HEK293 (cell line): ENCODE data around the gene RPL10L.

ENCODE experiments used
- CTCF ChIA-PET: fragments of 350-600 bp; formaldehyde crosslinking; extraction: SDS; loops from one replicate; lab custom pipeline; 2021; ENCODE audit warnings: antibody characterized with exemption; lab: Yijun Ruan, JAX
- POLR2A ChIA-PET: fragments of 300-600 bp; formaldehyde crosslinking; extraction: SDS; loops from one replicate; lab custom pipeline; 2020; ENCODE audit warnings: antibody characterized with exemption, inconsistent platforms; lab: Yijun Ruan, JAX
- H3K27ac ChIP-seq: fragments of 200-500 bp; sonication (Bioruptor generic); 2 replicates; pipeline ENCODE4 v1.5.1; 2014; ENCODE audit warnings: low read depth, low read length, control low read depth, inconsistent platforms; ENCODE audit errors: extremely low read depth
- H3K36me3 ChIP-seq, 2 experiments: fragments of 200-500 bp in 1 of 2; sonication (Bioruptor generic) in 1 of 2; 1 replicate in 1 of 2; 2 replicates in 1 of 2; pipeline ENCODE4 v1.5.1; 2014 to 2017; ENCODE audit warnings: inconsistent platforms in 2 of 2, low read length in 2 of 2; ENCODE audit not compliant: control insufficient read depth in 2 of 2, insufficient read depth in 1 of 2
- H3K4me1 ChIP-seq: fragments of 200-500 bp; sonication (Bioruptor generic); 2 replicates; pipeline ENCODE4 v1.5.1; 2014; ENCODE audit warnings: mild to moderate bottlenecking, low read length, inconsistent platforms; ENCODE audit not compliant: control insufficient read depth, insufficient read depth
- H3K4me3 ChIP-seq: 2 replicates; pipeline ENCODE4 v1.5.1; 2011; ENCODE audit warnings: low read depth, mild to moderate bottlenecking, control low read depth, low read length, moderate library complexity
- H3K9me3 ChIP-seq: fragments of 200-500 bp; sonication (Bioruptor generic); 2 replicates; pipeline ENCODE4 v1.5.1; 2014; ENCODE audit warnings: low read depth, low read length, inconsistent platforms; ENCODE audit not compliant: control insufficient read depth, insufficient read depth
- GFI1B ChIP-seq: fragments of 450-650 bp; formaldehyde crosslinking; IDR thresholded peaks from 2 replicates; pipeline ENCODE4 v1.5.1; 2016; ENCODE audit warnings: missing biosample characterization, missing genetic modification characterization
- GLI4 ChIP-seq: fragments of 450-650 bp; formaldehyde crosslinking; IDR thresholded peaks from 2 replicates; pipeline ENCODE4 v1.5.1; 2016; ENCODE audit warnings: missing biosample characterization, missing genetic modification characterization
- KLF9 ChIP-seq: fragments of 450-650 bp; formaldehyde crosslinking; IDR thresholded peaks from 2 replicates; pipeline ENCODE4 v1.5.1; 2016; ENCODE audit warnings: missing biosample characterization, missing genetic modification characterization, low read depth
- RBAK ChIP-seq: fragments of 450-650 bp; formaldehyde crosslinking; IDR thresholded peaks from 2 replicates; pipeline ENCODE4 v1.5.1; 2016; ENCODE audit warnings: missing biosample characterization, missing genetic modification characterization
- SCRT2 ChIP-seq: fragments of 450-650 bp; formaldehyde crosslinking; IDR thresholded peaks from 2 replicates; pipeline ENCODE4 v1.5.1; 2016; ENCODE audit warnings: missing biosample characterization, missing genetic modification characterization
- ZFHX2 ChIP-seq: fragments of 450-650 bp; formaldehyde crosslinking; conservative IDR thresholded peaks from 2 replicates; pipeline ENCODE4 v1.5.1; 2016; ENCODE audit warnings: missing biosample characterization, missing genetic modification characterization
- ZNF140 ChIP-seq: fragments of 450-650 bp; formaldehyde crosslinking; IDR thresholded peaks from 2 replicates; pipeline ENCODE4 v1.5.1; 2016; ENCODE audit warnings: missing biosample characterization, missing genetic modification characterization
- ZNF155 ChIP-seq: fragments of 450-650 bp; formaldehyde crosslinking; IDR thresholded peaks from 2 replicates; pipeline ENCODE4 v1.5.1; 2016; ENCODE audit warnings: missing biosample characterization, missing genetic modification characterization
- ZNF292 ChIP-seq: fragments of 450-650 bp; formaldehyde crosslinking; IDR thresholded peaks from 2 replicates; pipeline ENCODE4 v1.5.1; 2016; ENCODE audit warnings: low read depth, missing biosample characterization, missing genetic modification characterization, borderline replicate concordance
- ZNF433 ChIP-seq: fragments of 450-650 bp; formaldehyde crosslinking; IDR thresholded peaks from 2 replicates; pipeline ENCODE4 v1.5.1; 2016; ENCODE audit warnings: missing biosample characterization, missing genetic modification characterization, low read depth
- ZNF530 ChIP-seq: fragments of 450-650 bp; formaldehyde crosslinking; IDR thresholded peaks from 2 replicates; pipeline ENCODE4 v1.5.1; 2016; ENCODE audit warnings: low read depth, missing biosample characterization, missing genetic modification characterization
- ZNF701 ChIP-seq: fragments of 450-650 bp; formaldehyde crosslinking; IDR thresholded peaks from 2 replicates; pipeline ENCODE4 v1.5.1; 2016; ENCODE audit warnings: missing biosample characterization, missing genetic modification characterization
- ZNF76 ChIP-seq: fragments of 450-650 bp; formaldehyde crosslinking; IDR thresholded peaks from 2 replicates; pipeline ENCODE4; 2016; ENCODE audit warnings: low read depth, missing biosample characterization, missing genetic modification characterization, borderline replicate concordance
- ZNF791 ChIP-seq: fragments of 450-650 bp; formaldehyde crosslinking; IDR thresholded peaks from 2 replicates; pipeline ENCODE4 v1.5.1; 2016; ENCODE audit warnings: missing biosample characterization, missing genetic modification characterization
- TF ChIP-seq, protein P1 (sequence below): fragments of 450-650 bp; formaldehyde crosslinking; IDR thresholded peaks from 2 replicates; pipeline ENCODE4 v1.5.1; 2016; ENCODE audit warnings: missing biosample characterization, missing genetic modification characterization, low read depth
- TF ChIP-seq, protein P2 (sequence below): fragments of 450-650 bp; formaldehyde crosslinking; IDR thresholded peaks from 2 replicates; pipeline ENCODE4 v1.5.1; 2016; ENCODE audit warnings: missing biosample characterization, missing genetic modification characterization
- TF ChIP-seq, protein P3 (sequence below): fragments of 450-650 bp; formaldehyde crosslinking; IDR thresholded peaks from 2 replicates; pipeline ENCODE4 v1.5.1; 2016; ENCODE audit warnings: missing biosample characterization, missing genetic modification characterization
- TF ChIP-seq, protein P4 (sequence below): fragments of 450-650 bp; formaldehyde crosslinking; IDR thresholded peaks from 2 replicates; pipeline ENCODE4 v1.5.1; 2016; ENCODE audit warnings: missing biosample characterization, missing genetic modification characterization
- TF ChIP-seq, protein P5 (sequence below): fragments of 450-650 bp; formaldehyde crosslinking; IDR thresholded peaks from 2 replicates; pipeline ENCODE4 v1.5.1; 2016; ENCODE audit warnings: missing biosample characterization, missing genetic modification characterization

The RPL10L gene

DNA sequence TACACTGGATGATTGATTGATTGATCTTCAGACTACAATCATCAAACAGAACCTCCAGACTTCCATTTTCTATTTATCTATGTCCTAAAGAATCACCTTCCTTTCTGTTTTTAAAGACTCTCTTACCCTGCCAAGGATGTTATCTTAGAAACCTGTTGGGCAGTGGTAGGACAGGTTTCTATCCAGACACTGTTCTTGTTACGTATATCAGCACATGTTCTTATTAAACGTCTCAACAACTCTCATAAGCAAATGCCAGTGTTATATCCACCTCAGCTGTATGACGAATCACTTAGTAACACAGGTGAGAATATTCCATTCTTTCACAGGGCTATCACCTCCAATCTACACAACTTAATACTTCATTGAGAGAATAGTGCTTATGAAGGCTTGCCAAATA is 40.2 kb upstream of the RPL10L start:
- Histone ChIP-seq H3K27ac (no peak overlapping the region), H3K4me3 (no peak overlapping the region), H3K36me3 (no peaks in the 10 kb centered on the region), H3K9me3 (no peaks in the 10 kb centered on the region)
- POLR2A ChIA-PET, result no interaction called here
- TF ChIP-seq ZFHX2 (tag by site-specific recombination) (no peak), RBAK (no peak), ZNF155 (no peak), ZNF140 (tag by site-specific recombination) (no peak), GFI1B (tag by site-specific recombination) (no peak)
- TF ChIP-seq, protein P1, sequence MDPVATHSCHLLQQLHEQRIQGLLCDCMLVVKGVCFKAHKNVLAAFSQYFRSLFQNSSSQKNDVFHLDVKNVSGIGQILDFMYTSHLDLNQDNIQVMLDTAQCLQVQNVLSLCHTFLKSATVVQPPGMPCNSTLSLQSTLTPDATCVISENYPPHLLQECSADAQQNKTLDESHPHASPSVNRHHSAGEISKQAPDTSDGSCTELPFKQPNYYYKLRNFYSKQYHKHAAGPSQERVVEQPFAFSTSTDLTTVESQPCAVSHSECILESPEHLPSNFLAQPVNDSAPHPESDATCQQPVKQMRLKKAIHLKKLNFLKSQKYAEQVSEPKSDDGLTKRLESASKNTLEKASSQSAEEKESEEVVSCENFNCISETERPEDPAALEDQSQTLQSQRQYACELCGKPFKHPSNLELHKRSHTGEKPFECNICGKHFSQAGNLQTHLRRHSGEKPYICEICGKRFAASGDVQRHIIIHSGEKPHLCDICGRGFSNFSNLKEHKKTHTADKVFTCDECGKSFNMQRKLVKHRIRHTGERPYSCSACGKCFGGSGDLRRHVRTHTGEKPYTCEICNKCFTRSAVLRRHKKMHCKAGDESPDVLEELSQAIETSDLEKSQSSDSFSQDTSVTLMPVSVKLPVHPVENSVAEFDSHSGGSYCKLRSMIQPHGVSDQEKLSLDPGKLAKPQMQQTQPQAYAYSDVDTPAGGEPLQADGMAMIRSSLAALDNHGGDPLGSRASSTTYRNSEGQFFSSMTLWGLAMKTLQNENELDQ, result no peak
- TF ChIP-seq, all 188 proteins: peak for 0
- no peaks in the 10 kb centered on the region for H3K4me1 ChIP-seq
- CTCF ChIA-PET, result no interaction called here

DNA sequence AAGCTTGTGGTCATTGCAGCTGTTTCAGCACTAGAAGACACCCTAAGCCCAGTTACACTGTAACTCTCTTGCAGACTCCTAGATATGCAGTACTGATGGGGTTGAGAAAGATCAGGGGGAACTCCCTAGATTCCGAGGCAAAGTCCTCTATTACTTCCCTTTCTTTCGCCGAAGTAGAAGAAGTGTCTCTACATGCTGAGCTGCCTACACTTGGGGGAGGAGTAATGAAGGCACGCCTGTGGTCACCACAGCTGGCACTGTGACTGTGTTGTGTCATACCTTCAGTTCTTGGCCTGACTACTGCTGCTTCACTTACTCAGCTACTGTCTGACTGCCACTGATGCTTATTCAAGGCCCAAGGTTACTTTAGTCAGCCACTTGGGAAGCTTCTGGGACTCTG is 35.1 kb upstream of the RPL10L start:
- ChIA-PET POLR2A (no interaction called here), CTCF (interaction anchor here (0.5 to 0.6 kb wide), 2 partner anchors 18 to 1483 kb away, joined by 3 to 5 read pairs; no protein-coding TSS in a partner anchor)
- TF ChIP-seq ZNF701 (tag by site-specific recombination) (no peak), GLI4 (tag by site-specific recombination) (no peak), ZNF292 (tag by site-specific recombination) (no peak), GFI1B (tag by site-specific recombination) (no peak), ZNF530 (tag by site-specific recombination) (no peak), ZNF791 (tag by site-specific recombination) (no peak), ZNF76 (tag by site-specific recombination) (no peak), ZNF433 (tag by site-specific recombination) (no peak), KLF9 (tag by site-specific recombination) (no peak)
- TF ChIP-seq, protein P2, sequence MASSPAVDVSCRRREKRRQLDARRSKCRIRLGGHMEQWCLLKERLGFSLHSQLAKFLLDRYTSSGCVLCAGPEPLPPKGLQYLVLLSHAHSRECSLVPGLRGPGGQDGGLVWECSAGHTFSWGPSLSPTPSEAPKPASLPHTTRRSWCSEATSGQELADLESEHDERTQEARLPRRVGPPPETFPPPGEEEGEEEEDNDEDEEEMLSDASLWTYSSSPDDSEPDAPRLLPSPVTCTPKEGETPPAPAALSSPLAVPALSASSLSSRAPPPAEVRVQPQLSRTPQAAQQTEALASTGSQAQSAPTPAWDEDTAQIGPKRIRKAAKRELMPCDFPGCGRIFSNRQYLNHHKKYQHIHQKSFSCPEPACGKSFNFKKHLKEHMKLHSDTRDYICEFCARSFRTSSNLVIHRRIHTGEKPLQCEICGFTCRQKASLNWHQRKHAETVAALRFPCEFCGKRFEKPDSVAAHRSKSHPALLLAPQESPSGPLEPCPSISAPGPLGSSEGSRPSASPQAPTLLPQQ, result no peak
- TF ChIP-seq, protein P3, sequence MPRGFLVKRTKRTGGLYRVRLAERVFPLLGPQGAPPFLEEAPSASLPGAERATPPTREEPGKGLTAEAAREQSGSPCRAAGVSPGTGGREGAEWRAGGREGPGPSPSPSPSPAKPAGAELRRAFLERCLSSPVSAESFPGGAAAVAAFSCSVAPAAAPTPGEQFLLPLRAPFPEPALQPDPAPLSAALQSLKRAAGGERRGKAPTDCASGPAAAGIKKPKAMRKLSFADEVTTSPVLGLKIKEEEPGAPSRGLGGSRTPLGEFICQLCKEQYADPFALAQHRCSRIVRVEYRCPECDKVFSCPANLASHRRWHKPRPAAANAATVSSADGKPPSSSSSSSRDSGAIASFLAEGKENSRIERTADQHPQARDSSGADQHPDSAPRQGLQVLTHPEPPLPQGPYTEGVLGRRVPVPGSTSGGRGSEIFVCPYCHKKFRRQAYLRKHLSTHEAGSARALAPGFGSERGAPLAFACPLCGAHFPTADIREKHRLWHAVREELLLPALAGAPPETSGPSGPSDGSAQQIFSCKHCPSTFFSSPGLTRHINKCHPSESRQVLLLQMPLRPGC (tag by site-specific recombination), result no peak
- Histone ChIP-seq H3K4me1 (no peaks in the 10 kb centered on the region), H3K9me3 (no peaks in the 10 kb centered on the region), H3K36me3 (no peaks in the 10 kb centered on the region), H3K4me3 (no peak overlapping the region), H3K27ac (no peak overlapping the region)

DNA sequence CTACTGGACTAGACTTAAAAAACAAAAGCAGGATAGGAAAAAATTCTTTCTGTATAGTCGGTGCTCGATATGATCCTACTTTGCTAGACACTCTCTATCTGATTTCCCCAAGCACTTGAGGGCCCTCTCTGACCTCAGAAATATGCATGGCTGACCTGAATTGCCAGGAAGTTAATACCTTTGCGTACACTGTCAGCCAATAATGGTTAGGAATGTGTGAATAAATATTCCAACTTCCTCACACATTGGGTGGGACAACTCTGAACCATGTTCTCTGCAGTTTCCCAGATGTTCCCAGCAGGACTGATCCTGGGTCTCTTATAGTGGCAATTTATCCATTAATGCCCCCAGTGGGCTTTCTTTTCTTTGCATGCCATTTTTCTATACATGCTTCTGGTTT is 20.5 kb upstream of the RPL10L start:
- Histone ChIP-seq H3K4me3 (no peak overlapping the region), H3K4me1 (no peaks in the 10 kb centered on the region), H3K27ac (no peak overlapping the region), H3K36me3 (no peaks in the 10 kb centered on the region), H3K9me3 (no peaks in the 10 kb centered on the region)
- TF ChIP-seq SCRT2 (tag by site-specific recombination), result no peak
- TF ChIP-seq, protein P4, sequence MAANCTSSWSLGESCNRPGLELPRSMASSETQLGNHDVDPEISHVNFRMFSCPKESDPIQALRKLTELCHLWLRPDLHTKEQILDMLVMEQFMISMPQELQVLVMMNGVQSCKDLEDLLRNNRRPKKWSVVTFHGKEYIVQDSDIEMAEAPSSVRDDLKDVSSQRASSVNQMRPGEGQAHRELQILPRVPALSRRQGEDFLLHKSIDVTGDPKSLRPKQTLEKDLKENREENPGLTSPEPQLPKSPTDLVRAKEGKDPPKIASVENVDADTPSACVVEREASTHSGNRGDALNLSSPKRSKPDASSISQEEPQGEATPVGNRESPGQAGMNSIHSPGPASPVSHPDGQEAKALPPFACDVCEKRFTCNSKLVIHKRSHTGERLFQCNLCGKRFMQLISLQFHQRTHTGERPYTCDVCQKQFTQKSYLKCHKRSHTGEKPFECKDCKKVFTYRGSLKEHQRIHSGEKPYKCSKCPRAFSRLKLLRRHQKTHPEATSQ (tag by site-specific recombination), result no peak
- TF ChIP-seq, protein P5, sequence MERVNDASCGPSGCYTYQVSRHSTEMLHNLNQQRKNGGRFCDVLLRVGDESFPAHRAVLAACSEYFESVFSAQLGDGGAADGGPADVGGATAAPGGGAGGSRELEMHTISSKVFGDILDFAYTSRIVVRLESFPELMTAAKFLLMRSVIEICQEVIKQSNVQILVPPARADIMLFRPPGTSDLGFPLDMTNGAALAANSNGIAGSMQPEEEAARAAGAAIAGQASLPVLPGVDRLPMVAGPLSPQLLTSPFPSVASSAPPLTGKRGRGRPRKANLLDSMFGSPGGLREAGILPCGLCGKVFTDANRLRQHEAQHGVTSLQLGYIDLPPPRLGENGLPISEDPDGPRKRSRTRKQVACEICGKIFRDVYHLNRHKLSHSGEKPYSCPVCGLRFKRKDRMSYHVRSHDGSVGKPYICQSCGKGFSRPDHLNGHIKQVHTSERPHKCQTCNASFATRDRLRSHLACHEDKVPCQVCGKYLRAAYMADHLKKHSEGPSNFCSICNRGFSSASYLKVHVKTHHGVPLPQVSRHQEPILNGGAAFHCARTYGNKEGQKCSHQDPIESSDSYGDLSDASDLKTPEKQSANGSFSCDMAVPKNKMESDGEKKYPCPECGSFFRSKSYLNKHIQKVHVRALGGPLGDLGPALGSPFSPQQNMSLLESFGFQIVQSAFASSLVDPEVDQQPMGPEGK (tag by site-specific recombination), result no peak
- ChIA-PET CTCF (no interaction called here), POLR2A (no interaction called here)
